ENCODE data around the gene TYR.
"Not testable (repeated sequence)": the region's sequence is repeated elsewhere in the genome, so short reads cannot be mapped to it uniquely, and the experiment has no call there.

Gene TYR

DNA sequence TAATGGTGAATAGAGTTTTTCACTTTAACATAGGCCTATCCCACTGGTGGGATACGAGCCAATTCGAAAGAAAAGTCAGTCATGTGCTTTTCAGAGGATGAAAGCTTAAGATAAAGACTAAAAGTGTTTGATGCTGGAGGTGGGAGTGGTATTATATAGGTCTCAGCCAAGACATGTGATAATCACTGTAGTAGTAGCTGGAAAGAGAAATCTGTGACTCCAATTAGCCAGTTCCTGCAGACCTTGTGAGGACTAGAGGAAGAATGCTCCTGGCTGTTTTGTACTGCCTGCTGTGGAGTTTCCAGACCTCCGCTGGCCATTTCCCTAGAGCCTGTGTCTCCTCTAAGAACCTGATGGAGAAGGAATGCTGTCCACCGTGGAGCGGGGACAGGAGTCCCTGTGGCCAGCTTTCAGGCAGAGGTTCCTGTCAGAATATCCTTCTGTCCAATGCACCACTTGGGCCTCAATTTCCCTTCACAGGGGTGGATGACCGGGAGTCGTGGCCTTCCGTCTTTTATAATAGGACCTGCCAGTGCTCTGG is at the start of gene TYR:
Gene TYR (plus strand): TSS at position 185 of the 541 bp plus-strand sequence. CDS start 79 bp downstream, at position 264.
- no peak for DNase-seq (ENCODE audit: low read depth)

DNA sequence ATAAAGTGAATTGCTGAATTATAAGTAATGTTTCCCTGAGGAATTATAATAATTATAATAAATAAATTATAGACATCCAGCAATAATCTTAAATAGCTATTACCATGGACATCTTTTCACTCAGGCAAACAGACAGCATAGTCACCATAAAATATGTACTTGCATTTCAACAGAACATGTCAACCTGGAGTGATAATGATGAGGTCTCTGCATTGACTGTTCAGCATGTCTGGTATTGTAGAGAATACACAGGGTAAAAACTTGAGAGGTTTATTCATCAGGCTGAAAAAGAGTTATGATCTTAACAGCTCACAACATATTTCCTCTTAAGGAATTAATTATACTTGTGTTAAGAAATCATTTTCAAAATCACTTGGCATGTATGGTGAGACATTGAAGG is 41.1 kb upstream of the TYR start:
- DNase-seq (ENCODE audit: low read depth): no peak

DNA sequence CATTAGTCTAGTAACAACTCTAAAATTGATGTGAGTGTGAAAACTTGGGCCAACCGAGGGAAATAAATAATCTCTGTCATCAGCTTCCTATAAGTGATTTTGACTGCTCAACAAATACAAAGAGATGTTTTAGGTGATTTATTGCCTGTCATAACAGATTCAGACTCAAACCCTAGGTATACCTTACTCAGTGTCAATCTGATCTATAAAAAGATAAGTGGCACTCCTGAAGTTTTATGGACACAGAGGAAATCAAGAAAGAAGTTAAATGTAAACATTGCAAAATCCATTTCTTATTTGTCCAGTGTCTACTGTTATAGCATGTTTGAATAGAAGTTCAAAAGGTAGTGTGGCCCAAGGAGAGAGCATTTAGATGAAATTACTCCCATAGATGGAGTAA is 30.4 kb upstream of the TYR start:
- no peak for DNase-seq (ENCODE audit: low read depth)

DNA sequence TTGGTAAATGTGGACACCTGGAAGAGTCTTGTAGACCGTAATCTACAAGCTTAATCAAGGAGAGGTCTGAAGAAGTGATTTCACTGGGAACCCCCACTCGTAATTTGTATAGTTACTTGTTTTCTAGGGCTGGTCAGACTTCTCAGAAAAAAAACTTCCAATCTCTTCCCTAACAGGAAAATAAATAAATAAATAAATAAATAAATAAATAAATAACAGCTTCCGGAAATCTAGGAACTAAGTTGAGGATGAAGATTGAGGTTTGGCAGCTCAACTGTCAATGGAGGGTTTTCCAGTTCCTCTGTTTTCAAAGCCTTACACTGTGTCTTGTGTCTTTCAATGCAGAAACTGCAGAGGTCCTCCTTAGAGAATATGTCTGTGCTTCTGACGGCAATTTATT is 17.7 kb upstream of the TYR start:
- no peak for DNase-seq (ENCODE audit: low read depth)

DNA sequence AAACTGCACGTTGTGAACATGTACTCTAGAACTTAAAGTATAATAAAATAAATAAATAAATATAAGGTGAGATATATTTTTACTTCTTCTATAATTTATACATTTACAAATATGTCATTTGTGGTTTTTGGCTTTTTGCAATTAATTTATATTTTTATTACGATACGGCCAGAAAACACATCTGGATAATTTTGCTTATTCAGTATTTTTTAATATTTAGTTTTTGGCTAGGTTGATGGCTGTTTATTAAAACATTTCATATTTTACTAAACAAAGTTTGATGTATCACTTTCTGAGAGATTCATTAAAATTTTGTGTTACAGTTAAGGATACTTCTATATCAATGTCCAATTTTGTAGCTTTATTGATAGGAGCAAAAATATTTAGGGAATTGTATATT is 15.7 kb upstream of the TYR start:
- no peak for DNase-seq (ENCODE audit: low read depth)

DNA sequence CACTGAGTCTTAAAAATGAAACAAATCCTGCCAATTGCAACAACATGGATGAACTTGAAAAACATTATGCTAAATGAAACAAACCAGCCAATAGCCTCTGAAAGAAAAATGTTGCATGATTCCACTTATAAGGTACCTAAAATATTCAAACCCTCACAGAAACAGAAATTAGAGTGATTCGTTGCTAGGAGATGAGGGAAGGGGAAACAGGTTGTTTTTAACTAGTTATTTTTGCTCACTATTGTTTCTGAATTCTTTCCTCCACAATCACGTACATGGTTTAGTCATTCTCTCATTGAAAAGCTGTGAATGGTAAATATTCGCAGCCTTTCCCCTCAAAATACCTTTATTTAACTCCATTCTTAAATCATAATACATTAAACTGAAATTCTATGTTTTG is 14.0 kb upstream of the TYR start:
- no peak for DNase-seq (ENCODE audit: low read depth)

DNA sequence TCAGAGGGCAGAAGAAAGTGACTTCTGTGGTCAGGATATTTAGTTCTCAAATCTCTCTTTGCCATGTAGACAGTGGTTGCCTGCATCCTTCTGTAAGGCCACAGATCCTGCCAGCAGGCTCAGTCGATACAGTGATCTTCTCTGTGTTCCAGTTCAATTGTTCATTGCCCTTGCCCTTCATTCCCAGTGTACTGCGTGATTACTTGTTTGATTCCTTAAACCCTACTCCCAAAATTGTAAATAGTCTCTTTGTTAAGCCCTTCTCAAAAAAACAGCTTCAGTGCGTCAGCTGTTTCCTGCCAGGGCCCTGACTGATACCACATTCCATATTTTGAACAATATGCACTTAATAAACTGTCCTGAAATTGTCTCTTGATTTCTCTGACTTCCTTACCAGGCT is 9.3 kb upstream of the TYR start:
- DNase-seq (ENCODE audit: low read depth): no peak

DNA sequence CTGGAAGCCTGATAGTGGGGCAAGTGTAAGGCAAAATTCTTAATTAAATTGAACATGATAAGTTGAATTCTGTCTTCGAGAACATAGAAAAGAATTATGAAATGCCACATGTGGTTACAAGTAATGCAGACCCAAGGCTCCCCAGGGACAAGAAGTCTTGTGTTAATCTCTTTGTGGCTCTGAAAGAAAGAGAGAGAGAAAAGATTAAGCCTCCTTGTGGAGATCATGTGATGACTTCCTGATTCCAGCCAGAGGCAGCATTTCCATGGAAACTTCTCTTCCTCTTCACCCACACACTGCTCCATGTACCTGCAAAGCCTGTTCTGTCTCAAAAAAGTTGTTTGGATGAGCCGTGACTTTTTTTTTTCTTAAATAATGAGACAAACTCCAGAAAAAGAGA is 1.9 kb upstream of the TYR start:
- DNase-seq (ENCODE audit: low read depth): no peak

DNA sequence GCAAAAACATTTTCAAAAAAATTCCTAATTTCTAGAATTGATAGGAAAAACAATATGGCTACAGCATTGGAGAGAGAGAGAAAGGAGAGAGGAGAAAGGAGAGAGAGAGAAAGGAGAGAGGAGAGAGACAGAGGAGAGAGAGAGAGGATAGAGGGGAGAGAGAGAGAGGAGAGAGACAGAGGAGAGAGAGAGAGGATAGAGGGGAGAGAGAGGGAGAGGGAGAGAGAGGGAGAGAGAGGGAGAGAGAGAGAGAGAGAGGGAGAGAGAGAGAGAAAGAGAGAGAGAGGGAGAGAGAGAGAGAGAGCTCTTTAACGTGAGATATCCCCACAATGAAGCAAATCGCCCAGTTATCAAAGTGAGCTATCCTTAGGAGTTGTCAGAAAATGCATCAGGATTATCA is 737 bp upstream of the TYR start:
- DNase-seq (ENCODE audit: low read depth): no peak

DNA sequence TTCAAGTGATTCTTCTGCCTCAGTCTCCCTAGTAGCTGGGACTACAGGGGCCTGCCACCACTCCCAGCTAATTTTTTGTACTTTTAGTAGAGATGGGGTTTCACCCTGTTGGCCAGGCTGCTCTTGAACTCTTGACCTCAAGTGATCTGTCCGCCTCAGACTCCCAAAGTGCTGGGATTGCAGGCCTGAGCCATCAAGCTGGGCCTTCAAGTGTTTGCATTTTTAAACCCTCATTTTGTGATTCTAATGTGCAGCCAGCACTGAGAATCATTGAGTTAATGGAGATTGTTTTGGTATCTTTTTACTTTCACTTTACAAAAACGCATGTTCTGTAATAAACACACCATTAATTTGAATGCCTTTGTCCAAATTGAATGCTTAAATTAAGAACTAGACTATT is 3.4 kb downstream of the TYR start:
- DNase-seq (ENCODE audit: low read depth): no peak

DNA sequence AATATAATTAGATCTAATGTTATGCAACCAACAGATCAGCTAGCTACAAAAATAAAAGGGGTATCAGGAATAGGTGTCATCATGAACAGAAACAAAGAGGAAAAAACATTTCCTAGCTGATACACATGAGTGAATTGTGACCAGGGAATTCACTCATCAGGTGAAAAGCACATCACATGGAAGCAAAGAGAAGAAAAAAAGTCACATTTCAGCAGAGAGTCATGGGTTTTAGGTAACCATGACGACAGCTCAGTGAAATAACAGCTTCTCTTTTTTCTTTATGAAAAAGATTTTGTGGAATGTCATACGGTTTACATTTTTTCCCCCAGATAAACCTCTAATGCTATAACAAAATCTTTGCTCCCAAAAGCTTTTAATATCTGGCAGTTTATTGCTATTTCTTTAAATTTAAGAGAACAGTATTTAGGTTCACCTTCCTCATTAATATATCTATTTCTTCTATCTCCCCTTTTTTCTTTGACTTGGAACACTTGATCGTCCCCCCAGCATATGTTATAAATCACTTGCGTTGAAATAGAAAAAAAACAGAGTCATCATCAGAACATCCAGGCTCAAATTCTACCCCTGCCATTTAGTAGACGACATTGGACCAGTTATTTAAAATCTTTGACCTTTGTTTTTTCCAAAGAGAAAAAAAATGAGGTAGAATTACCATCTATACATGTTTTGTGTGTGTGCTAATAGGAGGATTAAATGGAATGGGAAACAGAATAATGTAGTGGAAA is 5.3 kb downstream of the TYR start:
- DNase-seq (ENCODE audit: low read depth): peak; percentile 4

DNA sequence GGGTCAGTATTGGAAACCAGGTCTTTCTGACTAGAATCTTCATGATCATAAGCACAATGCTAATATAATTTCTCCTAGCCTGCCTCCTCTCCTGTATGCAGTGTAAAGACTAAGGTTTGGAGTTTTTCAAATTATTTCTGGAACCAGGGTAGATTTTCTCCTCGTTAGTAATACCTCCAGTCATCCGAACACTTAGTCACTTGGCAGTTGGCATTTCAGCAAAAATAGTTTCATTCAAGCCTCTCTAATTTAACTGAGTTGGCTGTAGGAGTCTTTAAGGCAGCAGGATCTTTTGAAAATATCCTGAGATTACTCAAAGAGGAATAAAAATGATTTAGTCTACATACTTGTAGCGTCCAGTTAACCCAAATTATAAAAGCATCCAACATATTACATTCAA is 6.3 kb downstream of the TYR start:
- DNase-seq (ENCODE audit: low read depth): peak; percentile 24

DNA sequence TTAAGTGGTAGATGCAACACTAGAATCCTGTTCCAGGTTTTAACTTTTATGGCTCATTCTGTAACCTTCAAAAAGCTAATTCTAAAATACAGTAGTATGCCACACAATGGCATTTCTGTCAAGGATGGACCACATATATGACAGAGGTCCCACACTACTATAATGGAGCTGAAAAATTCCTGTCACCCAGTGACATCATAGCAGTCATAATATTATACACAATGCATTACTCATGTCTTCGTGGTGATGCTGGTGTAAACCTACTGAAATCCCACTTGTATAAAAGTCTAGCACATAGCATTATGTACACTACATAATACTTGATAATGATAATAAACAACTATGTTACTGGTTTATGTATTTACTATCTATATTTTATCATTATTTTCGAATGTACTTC is 12.1 kb downstream of the TYR start:
- DNase-seq (ENCODE audit: low read depth): no peak

DNA sequence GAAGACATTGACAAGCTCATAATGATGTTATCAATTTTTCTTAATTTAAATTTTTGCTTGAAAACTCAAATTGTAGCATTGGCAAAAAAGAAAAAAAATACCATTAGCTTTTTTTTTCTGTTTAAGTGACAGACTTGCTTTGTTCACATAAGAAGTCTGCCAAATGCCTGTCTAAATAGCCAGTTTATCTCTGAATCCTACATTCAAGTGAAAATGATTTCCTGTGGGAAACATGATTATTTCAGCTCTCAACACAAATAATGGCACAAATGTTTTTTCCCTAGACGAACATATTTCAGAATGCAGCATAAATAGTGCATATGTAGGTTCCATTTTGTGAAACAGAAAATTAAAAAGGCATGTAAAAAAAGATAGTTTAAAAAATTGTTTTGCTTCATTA is 23.5 kb downstream of the TYR start:
- no peak for DNase-seq (ENCODE audit: low read depth)

DNA sequence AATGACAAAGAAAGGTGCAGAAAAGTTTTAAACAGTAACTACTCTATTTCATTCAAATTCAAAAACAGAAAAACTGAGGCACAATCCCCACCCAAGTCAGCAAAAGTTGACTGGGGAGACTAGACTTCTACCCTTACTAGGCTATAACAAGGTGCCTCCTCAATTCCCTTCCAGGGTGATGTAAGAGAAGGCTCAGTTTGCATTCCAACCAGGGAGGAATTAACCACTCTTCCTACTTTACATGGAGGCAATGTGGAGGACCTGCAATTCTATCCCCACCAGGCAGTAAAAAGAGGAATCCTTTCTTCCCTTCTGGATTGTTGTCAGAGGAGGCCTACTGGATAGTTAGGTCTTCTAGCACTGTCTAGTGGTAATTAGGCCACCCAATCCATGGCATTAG is 26.1 kb downstream of the TYR start:
- no peak for DNase-seq (ENCODE audit: low read depth)

DNA sequence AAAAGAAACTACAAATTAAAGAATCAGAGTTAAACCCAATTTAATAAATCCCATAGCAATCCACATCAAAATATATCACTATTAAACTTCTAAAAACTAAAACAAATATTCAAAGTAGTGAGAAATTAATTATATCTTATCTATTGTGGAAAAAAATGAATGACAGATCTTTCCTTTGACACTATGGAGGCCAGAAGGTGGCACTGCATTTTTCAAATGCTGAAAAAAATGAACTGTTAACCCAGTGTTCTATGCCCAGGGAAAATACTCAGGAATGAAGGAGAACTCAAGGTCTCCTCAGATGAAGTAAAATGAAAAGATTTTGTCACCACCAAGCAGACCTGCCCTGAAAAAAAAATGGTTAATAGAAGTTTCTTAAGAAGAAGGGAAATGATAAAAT is 27.7 kb downstream of the TYR start:
- no peak for DNase-seq (ENCODE audit: low read depth)

DNA sequence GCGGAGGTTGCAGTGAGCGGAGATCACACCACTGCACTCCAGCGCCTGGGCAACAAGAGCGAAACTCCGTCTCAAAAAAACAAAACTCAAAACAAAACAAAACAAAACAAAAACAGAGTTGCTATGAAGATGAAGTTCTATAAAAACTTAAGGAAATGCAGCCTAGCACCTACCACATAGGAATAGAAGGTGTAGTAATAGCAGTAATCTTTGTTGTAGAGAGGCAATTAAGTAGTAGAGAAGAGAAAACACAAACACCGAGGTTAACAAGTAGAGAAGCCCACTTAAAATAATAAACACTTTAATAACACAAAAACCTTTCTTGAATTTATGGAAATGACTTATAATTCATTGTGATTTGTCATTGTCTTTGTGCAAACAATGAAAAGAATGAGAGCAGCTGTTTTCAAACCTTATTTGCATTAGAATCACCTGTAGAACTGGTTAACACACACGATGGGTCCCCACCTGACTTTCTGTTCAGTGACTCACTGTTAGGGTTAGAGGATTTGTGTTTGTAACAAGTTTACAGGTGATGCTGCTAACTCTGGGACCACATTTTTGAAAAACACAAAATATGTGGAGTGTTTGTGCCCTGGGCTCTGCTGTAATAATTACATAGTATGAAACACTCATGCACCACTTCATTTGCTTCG is 43.1 kb downstream of the TYR start:
- no peak for DNase-seq (ENCODE audit: low read depth)

DNA sequence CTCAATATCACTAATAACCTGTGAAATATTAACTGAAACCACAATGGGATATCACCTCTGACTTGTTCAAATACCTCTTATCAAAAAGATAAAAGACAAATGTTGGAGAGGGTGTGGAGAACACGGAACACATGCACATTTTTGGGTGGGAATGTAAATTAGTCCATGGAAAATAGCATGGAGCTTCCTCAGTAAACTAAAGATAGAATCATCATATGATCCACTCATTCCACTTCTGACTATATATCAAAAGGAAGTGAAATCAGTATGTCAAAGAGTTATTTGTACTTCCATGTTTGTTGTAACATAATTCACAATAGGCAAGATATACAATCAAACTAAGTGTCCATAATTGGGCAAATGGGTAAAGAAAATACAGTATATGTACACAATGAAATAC is 57.4 kb downstream of the TYR start:
- no peak for DNase-seq (ENCODE audit: low read depth)

DNA sequence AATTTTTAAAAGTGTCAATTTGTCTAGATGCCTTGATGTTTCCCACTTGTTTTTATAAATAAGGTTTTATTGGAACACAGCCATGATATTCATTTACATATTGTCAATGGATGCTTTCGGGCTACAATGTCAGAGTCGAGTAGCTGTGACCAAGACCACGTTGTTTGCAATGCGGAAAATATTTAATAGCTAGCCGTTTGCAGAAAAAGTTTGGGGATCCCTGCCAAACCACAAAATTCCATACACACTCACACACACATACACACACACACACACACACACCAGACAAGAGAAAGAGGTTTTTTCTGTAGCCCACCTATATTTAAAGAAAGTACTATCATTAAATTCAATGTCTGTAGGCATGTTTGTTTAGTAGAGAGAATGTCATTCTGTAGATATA is 58.3 kb downstream of the TYR start:
- DNase-seq (ENCODE audit: low read depth): peak; percentile 1

DNA sequence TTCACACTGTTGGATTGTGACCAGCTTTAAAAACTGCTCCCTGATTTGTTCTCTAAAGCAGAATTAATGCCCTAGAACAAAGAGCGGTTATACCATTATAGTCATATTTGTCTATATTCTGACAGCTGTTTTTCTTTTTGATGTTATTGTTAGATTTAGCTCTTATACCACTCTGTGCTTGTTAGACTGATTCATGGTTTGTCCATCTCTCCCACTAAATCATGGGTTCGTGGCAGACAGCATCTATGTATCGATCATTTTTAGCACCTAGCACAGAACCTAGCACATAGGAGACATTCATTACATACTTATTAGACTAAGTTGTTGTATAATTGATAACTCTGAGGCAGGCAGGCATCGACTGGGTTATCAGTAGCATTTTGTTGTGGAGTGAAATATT is 69.3 kb downstream of the TYR start:
- DNase-seq (ENCODE audit: low read depth): not testable (repeated sequence)

DNA sequence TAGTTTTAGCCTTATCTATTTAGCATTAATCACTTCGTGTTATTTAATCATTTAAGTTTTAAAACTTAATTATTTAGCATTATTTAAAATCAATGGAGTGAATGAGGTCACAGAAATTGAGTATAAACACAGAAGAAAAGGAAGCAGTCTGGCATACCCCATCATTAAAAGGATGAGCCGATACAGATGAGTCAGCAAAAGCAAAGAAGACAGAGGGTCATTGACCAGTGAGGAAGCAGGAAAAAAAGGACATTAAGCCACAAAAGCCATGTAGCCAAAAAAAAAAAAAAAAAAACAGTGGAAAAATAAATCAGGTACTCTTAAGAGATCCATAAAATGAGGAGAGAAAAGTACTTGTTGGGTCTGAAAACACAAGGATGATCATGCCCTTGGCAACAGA is 71.5 kb downstream of the TYR start:
- no peak for DNase-seq (ENCODE audit: low read depth)

DNA sequence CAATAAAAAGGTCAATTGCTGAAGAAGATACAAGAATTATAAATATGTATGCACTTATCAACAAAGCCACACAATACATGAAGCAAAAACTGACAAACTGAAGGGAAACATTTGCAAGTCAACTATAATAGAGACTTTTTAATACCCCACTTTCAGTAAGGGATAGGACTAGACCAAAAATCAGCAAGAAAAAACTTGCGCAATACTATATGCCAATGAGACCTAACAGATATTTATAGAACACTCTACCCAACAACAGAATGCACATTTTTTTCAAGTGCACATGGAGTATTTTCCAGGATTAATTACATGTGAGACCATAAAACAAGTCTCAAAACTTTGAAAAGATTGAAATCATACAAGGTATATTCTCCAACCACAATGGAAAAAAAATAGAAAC is 83.8 kb downstream of the TYR start:
- not testable (repeated sequence) for DNase-seq (ENCODE audit: low read depth)

DNA sequence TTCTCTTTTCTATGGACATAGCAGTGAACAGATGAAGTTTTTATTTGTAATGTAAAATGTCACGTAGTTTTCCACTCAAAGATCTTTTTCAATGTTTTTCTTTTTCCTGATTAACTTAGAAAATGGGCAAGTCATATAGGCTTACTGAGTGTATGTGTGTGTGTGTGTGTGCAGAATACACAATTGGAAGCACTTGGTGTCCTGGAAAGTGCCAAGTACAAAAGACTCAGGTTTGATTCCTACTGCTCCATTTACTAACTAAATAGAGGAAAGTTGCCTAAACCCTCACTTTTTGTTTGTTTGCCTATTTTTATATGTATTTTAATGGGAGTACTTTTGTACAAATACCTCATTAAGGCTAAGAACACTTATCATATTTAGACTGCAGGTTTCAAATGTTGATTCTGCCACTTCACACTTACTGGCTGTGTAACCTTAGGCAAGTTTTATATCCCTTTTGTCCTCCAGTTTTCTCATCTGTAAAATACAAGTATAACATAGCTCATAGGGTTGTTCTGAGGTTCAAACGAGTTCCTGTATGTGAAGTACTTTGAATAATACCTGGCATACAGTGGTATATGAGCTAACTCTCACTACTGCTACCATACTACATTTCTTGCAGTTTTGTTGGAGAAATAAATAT is 90.1 kb downstream of the TYR start:
- no peak for DNase-seq (ENCODE audit: low read depth)

Data from iris pigment epithelial cell (primary cell).